Measurements from ENCODE around the gene PDZK1IP1.

GRCh38 chr1:47235241-47235681 is 45.4 kb upstream of the PDZK1IP1 start:
- TF ChIP-seq CTCF (IDR thresholded peaks at IDR 0.05) (no peak), POLR2AphosphoS5 (IDR thresholded peaks at IDR 0.05) (no peak), POLR2A (IDR thresholded peaks at IDR 0.05) (no peak)
